Muscle of back (tissue), 11 donors: ENCODE results near the gene TMEM161A. TPM values are rescaled to one million over a fixed set of nuclear protein-coding genes. Genes with fewer than 3 reads are reported as not detected.
A peak's percentile ranks its signal among the peaks of the same experiment; 100 is the strongest.
"Not testable (repeated sequence)": the region's sequence is repeated elsewhere in the genome, so short reads cannot be mapped to it uniquely, and the experiment has no call there.

Experiments
- DNase-seq, 3 donors: peaks; one replicate each; pipeline versions ENCODE4 v3.0.0 to v3.0.0-alpha.2; 2013
- polyA plus RNA-seq, 10 donors: library from polyadenylated mRNA; unstranded; fragments of 120-200 nt; gene quantifications; one replicate each; pipeline ENCODE4 v1.2.1, GENCODE V29; 2013; ENCODE audit not compliant: insufficient read length in 10 of 10

Gene TMEM161A
- polyA plus RNA-seq, 10 donors = 16.8 to 26.9 (median 21.5) TPM

DNA sequence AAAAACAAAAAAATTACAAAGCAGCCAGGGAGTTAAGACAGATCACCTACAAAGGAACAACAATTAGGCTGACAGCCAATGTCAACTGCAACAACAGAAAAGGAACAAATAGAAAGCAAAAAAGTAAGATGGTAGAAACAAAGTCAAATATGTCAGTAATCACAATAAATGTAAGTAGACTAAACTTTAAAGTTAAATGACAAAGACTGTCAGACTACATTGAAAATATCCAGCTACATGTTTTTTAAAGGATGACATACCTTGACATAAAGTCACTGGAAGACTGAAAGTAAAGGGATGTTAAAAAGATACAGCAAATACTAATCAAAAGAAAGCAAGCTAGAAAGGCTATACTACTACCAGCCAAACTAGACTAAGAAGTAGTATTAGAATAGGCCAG, 14.9 kb downstream of the TMEM161A start:
- no peak for DNase-seq

DNA sequence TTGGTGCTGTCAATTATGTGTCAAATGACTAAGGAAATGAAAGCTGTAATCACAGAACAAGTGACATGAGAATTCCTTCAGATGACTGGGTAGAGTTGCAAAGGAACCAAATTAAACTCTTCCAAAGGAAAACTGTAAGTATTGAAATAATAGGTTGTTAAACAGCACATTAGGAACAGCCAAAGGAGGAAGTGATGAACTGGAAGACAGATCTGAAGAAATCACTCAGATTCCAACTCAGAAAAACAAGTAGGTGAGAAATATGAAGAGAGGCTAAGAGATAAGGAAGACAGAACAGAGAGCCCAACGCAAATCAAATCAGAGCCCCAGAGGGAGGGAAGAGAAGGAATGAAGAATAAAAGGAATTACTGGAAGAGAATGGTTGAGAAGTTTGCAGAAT, 15.4 kb downstream of the TMEM161A start:
- DNase-seq = no peak

DNA sequence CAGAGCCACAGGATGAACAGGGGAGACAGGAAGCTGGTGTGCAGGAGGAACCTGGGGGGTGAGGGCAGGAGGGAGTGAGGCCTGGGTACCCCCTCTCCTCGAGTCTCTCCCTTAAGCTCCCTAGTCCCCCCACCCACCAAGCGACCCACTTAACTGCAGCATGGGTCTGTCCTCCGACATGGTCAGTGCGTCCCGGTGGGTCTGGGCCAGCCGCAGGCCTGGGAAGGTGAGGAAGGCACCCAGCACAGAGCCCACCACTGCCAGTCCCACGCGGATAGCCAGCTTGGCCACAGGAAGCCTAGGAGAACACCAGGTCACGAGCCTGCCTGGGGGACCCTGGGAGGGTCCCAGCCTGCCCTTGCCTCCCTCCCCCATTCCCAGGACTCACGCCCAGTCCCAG, 16.9 kb downstream of the TMEM161A start:
- DNase-seq = no peak

DNA sequence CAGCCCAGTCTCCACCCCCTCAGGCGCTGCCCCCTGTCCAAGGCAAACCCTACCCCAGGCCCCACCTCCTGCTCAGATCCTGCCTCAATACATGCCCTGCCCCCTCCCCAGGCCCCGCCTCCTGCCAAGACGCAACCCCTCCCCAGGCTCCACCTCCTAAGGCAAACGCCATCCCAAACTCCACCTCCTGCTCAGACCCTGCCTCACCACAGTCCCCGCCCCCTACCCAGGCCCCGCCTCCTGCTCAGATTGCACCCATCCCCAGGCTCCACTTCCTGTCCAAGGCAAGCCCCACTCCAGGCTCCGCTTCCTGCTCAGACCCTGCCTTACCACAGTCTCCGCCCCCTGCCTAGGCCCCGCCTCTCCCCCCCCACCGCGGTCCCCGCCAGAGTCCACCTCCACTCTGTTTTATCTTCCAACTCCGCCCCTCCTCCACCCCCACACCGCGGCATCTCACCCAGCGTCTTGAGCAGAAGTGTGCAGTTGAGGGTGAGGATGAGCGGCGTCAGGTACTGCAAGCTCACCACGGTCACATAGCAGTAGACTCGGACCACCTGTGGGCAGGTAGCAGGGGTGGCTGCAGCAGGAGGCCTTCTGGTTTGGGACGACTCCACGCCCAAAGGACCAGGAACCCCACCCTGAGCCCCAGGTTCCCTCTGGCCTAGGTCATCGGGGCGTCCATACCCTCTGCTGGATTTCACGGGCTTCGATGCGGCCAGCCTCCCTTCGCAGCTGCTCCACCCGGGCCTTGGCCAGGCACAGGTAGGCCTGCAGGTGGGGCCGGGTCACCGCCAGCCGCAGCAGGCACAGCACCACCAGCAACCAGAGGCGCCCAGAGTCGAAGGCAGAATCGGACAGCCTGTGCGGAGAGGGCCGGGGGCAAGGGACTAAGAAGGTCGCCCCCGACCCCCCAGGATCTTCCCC, 17.7 kb downstream of the TMEM161A start:
- DNase-seq = peak; percentile 30 to 56 (median 53)

DNA sequence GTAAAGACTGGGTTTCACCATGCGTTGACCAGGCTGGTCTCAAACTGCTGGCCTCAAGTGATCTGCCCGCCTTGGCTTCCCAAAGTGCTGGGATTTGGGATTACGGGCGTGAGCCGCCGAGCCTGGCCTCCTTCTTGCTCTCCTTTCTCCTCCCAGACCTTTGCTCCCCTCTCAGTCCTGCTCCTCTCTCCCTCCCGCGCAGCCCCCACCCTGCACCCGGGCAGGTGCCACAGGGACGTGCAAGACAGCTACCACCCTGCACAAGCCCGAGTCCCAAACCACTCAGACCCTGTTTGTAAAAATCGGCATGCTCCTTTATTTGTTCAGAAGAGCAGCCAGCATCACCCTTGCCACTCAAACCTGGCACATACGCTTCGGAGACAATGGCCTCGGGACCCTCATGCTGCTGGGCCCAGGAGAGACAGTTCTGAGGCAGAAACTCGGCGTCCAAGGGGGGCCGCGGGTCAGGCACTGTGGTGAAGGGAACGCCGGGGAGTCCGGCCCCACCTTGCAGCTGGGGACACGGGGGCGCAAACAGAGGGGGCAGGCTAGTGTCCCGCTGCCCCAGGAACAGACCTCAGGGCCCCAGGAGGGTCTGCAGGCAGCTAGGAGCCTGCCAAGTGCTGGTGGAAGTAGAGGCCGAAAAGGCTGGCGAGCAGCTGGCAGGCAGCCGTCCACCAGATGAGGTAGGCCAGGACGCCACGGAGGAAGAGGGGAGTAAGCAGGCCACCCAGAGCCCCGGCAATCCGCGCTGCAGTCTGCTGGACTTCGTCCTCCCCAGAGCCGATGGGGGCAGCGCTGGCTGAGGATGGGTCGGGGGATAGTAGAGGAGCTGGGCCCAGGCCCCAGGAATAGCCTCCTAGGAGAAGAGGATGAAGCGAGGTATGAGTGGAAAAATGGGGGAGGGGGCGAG, 18.7 kb downstream of the TMEM161A start:
- no peak for DNase-seq

DNA sequence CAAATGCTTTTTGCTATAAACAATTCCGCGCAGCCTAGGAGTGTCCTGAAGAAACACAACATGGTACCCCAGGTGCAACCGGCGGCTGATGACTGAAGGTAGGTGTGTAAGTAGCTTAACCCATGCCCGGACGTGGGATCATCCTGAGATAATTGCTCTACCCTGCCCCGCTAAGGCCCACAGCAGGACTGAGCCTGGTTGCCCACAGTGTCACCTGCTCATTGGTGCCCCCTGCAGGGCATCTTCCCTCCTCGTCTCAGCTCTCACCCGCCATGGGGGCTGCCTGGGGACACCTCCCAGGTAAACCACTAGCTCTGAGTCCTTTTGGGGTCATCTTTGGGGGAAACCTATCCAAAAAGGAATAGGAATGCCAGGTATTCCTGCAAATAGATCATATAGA, 22.3 kb downstream of the TMEM161A start:
- no peak for DNase-seq

DNA sequence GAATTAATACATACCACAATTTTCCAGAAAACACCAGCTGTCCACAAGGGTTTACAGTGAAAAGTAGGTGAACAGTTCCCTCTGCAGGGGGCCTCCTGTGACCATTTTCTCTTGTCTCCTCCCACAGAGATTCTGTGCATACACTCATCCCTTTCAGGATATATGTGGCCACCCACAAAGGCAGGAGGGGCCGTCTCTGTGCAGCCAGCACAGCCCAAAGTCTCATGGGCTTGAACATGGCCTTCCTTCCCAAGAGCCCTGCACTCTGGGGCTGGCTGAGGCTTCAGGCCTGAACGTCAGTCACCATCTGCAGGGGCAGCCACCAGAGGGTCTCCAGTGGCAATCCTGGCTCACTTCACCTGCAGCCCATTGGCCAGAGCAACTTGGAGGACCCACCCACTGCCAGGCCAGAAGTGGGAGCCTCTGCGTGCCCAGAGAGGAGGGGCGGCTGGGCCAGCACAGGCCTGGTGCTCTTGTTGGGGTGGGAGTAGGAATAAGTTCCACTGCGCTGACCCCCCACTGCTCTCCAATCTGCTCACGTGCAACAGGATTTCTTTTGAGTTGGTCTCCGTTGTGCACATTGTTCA, 25.1 kb downstream of the TMEM161A start:
- no peak for DNase-seq

DNA sequence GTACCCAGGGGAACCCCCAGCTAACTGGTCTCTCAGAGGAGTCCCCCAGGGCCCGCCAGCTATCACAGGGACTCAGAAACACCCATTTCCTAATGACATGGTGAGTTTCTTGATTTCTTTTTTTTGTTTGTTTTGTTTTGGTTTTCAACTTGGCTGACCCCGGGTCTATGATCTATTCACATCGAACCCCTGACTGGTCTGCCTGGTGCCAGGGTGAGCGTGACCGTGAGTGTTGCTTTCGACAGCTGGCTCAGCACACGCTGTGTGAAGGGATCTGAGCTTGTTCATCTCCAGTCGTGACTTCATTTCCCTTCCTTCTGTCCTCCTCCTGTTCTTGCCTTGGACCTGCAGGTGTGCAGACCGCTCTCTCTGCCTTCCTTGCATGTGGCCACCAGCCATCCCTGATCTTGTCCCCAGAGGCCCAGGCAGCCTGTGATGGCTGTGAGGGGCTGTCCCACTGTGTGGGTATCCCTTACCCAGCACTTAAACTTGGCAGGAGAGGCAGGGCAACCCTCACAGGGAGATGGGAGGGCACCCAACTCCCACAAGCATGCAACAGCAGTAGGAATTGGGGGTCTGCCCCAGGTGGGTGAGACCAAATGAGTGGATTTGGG, 26.2 kb downstream of the TMEM161A start:
- no peak for DNase-seq

DNA sequence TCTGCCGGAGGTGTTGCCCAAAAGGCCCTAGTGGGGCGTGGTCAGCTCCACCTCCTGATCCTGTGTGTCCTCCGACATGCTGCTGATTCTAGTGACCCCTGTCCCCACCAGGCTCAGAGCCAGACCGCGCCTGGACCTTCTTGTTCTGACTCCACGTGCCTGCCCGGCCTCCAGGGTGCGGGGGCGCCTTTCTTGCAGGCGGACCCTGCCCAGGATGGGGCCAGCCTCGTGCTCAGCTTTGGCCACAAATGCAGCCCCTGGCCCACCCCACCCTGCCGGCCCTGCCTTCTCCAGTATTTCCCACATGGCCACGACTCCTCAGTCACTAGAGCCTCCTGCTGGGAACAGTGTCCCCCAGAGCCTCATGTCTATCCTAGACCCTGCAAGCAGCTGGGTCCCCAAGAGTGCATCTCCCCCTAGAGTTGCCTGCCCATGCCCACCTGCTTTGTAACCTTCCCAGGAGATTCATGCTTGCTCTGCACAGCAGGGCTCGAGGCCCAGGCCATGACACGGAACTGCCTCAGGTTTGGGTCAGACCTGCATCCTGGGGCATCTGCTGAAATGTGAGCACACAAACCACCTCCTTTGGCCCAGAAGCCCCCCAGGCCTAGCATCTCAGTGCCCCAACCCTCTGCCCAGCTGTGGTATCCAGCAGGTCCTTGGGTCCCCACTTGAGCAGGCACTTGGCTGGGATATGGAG, 27.0 kb downstream of the TMEM161A start:
- DNase-seq = no peak

DNA sequence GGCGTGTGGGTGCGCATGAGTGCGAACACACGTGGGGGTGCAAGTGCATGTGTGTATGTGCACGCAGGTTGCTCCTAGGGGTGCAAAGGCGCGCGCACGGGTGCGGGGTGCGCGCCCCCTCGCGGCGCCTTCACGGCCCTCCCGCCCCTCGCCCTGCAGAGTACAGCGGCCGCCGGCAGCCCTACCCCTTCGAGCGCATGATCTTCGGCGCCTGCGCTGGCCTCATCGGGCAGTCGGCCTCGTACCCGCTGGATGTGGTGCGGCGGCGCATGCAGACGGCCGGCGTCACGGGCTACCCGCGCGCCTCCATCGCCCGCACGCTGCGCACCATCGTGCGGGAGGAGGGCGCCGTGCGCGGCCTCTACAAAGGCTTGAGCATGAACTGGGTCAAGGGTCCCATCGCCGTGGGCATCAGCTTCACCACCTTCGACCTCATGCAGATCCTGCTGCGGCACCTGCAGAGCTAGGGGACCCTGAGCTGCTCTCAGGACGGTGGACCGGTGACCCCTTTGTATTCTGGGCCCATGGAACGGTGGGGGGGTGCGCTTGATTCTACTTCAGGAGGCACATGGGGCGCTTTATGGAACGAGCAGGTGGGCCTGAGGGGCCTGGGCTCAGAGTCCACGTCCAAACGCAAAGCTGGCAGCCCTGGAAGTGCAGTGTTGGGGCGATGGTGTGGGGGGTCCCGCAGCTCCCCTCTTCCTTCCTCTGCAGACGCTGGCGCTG, 27.7 kb downstream of the TMEM161A start:
- peak in 1 of 3 donors; percentile 55 for DNase-seq

DNA sequence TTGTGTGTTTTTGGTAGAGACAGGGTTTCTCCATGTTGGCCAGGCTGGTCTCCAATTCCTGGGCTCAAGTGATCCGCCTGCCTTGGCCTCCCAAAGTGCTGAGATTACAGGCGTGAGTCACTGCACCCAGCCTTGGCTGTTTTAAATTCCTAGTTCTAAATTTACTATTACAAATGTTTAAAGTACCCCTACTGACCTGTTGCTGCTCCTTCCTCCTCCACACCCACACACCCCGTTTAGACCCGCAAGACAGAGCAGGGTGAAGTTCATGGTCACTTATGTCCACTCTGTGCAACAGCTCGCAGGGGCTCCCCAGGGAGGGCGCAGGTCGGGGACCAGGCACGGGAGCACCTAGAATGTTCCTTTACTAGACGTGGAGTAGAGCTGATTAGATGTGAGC, 28.7 kb downstream of the TMEM161A start:
- no peak for DNase-seq

DNA sequence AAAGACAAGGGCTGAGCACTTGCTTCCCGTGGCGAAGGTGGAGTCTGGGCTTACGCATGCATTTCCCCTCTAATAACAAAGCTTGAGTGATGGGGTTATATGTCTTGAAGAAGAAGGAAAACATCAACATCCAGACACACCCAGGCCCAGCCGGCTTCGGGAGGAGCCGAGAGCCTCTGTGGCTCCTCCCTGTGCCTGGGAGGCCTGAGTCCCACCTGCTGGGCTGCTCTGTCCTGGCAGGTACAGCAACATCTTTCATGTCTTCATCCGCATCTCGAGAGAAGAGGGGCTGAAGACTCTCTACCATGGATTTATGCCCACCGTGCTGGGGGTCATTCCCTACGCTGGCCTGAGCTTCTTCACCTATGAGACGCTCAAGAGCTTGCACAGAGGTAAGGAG, 30.6 kb downstream of the TMEM161A start:
- DNase-seq = no peak

DNA sequence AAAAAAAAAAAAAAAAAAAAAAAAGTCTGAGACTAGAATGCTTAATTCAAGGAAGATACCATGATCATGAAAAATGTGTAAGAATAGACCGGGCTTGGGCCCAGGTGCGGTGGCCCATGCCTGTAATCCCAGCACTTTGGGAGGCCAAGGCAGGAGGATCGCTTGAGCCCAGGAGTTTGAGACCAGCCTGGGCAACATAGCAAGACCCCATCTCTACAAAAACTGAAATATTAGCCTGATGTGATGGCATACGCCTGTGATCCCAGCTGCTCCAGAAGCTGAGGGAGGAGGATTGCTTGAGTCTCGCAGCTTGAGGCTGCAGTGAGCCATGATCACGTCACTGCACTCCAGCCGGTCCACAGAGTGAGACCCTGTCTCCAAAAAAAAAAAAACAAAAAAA, 31.3 kb downstream of the TMEM161A start:
- not testable (repeated sequence) for DNase-seq

DNA sequence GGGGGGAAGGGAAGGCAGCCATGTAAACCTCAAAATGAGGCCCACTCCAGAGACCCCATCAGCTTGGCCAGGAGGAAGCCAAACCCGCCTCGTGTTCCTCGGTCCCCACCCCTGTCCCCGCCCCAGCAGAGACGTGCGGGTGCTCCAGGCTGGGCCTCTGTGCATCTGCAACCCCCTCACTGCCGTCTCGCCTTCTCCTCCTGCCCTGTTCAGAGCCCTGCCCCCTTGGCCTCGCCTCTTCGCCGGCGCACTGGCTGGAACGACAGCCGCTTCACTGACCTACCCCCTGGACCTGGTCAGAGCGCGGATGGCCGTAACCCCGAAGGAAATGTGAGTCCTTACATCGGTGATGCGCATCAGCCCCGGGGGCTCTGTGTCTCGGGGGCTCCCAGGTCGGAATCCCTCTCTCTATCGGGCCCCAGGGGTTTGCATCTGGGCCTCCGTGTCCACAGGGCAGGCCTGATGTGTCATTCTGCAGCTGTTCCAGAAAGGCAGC, 32.2 kb downstream of the TMEM161A start:
- peak in 2 of 3 donors; percentile 17 to 63 for DNase-seq

DNA sequence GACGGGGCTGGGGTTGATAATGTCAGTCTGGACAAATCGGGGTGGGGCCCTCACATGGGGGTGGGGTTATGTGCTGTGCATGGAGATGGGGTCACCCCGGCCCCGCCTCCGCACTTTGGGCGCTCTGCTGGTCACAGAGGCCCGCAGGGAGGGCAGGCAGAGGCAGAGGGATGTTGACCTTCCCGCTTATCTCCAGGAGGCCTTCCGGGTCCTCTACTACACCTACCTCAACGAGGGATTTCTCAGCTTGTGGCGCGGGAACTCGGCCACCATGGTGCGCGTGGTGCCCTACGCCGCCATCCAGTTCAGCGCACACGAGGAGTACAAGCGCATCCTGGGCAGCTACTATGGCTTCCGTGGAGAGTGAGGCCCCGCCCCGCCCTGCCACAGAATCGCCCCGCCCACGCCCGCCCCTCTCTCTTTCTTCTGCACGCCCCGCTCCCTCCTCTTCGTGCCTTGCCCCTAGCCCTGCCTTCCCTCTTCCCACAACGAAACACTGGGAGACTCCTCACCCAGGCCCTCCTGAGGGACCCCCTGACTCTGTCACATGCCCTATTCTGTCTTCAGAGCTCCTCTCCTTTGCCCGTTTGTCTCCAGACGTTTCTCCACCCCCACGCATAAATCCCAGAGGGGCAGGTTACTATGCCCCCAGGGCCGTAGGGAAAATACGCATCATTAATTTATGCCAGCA, 32.8 kb downstream of the TMEM161A start:
- DNase-seq = peak; percentile 58 to 84 (median 62)

DNA sequence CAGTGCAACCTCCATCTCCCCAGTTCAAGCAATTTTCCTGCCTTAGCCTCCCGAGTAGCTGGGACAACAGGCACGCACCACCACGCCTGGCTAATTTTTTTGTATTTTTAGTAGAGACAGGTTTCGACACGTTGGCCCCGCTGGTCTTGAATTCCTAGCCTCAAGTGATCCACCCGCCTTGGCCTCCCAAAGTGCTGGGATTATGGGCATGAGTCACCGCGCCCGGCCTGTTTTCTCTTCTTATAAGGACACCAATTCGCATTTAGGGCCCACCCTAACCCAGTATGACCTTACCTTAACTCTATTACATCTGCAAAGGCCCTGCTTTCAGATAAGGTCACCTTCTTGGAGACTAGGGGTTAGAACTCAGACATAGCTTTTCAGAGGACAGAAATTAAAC, 35.1 kb downstream of the TMEM161A start:
- no peak for DNase-seq

DNA sequence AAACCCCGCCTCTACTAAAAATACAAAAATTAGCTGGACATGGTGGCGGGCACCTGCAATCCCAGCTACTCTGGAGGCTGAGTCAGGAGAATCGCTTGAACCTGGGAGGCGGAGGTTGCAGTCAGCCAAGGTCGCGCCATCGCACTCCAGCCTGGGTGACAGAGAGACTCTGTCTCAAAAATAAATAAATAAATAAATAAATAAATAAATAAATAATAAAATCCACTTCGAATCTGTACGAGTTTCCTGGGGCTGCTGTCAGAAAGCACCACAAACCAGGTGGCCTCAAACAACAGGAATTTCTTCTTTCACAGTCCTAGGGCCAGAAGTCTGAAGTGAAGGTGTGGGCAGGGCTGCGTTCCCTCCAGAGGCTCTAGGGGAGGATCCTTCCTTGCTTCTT, 35.7 kb downstream of the TMEM161A start:
- DNase-seq = not testable (repeated sequence)

DNA sequence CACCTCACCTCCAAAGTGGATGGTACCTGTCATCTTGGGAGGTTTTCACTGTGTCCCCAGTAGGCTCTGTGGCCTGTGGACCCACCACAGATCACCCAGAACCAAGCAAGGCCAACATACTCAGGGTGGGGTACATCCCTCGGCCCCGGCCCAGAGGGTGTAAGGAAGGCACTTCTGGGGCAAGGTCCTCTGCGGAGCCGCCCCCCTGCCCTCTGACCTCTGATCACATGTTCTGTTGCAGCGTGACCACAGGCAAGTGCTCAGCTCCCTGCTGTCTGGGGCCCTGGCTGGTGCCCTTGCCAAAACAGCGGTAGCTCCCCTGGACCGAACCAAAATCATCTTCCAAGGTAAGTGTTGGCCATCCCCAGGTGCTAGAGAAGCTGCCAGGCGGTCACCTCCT, 36.7 kb downstream of the TMEM161A start:
- DNase-seq = no peak
